Neural progenitor cell (in vitro differentiated cells): ENCODE data around the gene MCRIP1.

Experiments used
- EZH2phosphoT487 ChIP-seq: fragments of 200-600 bp; sonication (generic); IDR thresholded peaks from 2 replicates; pipeline ENCODE4 v1.6.1; 2017; ENCODE audit warnings: antibody characterized with exemption
- TF ChIP-seq, protein P1 (sequence below): fragments of 200-600 bp; sonication (generic); IDR thresholded peaks from 2 replicates; pipeline ENCODE4 v1.5.1; 2017; ENCODE audit warnings: antibody characterized with exemption, mild to moderate bottlenecking

GRCh38 chr17:81821147-81821546 is 11.9 kb downstream of the MCRIP1 start:
- TF ChIP-seq, protein P1, sequence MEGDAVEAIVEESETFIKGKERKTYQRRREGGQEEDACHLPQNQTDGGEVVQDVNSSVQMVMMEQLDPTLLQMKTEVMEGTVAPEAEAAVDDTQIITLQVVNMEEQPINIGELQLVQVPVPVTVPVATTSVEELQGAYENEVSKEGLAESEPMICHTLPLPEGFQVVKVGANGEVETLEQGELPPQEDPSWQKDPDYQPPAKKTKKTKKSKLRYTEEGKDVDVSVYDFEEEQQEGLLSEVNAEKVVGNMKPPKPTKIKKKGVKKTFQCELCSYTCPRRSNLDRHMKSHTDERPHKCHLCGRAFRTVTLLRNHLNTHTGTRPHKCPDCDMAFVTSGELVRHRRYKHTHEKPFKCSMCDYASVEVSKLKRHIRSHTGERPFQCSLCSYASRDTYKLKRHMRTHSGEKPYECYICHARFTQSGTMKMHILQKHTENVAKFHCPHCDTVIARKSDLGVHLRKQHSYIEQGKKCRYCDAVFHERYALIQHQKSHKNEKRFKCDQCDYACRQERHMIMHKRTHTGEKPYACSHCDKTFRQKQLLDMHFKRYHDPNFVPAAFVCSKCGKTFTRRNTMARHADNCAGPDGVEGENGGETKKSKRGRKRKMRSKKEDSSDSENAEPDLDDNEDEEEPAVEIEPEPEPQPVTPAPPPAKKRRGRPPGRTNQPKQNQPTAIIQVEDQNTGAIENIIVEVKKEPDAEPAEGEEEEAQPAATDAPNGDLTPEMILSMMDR, result no peak
- TF ChIP-seq EZH2phosphoT487, result no peak
